ENCODE results near the gene GNB4.

Gene GNB4

DNA sequence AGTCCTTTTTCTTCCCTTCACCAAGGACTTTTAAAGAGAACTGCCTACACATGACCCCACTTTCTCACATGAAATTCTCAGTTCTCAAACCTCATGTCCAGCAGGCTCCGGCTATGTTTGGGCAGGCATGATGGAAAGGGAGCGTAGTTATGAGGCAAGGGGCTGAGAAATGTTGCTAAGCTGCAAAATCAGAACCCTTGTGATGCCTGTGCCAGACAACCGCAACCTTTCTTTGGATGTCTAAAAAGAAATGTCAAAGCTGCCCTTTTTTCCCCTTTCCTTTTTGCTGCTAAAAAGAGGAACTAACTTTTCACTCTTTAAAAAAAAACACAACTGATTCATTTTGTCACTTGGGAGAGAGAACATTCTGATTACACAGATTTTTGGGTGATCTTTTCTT lies 19.2 kb downstream of the GNB4 start:
- no peak for DNase-seq

DNA sequence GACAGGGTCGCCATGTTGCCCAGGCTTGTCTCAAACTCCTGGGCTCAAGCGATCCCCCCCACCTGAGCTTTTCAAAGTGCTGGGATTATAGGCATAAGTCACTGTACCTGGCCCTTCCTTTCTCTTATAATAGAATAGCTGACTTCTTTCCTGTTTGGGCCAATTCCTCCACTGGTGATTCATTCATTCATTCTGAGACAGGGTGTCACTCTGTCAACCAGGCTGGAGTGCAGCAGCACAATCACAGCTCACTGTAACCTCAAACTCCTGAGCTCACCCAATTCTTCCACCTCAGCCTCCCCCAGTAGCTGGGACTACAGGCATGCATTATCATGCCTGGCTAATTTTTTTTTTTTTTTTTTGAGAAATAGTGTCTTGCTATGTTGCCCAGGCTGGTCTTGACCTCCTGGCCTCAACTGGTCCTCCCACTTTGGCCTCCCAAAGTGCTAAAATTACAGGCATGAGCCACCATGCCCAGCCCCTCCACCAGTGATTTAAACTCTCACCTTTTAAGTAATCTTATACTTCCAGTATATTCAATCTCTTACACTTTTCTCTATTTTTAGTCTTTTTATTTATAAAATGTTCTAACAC lies 20.9 kb downstream of the GNB4 start:
- DNase-seq, result no peak

DNA sequence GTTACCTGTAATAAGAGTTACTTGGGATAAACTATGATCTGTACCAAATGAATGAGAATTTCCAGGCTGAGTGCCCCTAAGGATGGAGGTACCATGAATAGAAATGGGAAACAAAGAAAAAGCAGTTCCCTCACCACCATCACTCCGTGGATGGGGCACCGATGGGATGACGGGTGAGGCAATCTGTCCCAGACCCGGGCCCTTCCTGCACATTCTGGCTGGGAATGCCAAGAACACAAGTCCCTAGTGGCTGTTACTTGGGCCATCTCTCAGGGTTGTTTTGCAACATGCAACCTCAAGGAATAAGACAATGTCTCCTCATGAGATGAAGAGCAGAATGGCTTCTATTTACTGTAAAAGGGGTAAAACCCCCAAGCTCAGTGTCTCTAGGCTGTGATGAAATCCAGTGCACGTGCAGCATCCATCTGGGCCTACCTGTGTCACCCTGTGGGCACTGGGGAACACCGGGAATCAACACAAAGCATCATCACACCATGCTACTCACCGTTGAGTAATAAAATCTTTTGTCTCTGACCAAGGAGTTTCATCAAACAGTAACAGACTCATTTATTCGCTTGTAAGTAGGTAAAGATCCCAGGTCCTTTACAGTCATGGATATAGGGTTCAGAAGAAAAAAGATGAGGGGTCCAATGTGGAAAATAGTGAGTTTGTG lies 22.3 kb downstream of the GNB4 start:
- DNase-seq, result no peak

DNA sequence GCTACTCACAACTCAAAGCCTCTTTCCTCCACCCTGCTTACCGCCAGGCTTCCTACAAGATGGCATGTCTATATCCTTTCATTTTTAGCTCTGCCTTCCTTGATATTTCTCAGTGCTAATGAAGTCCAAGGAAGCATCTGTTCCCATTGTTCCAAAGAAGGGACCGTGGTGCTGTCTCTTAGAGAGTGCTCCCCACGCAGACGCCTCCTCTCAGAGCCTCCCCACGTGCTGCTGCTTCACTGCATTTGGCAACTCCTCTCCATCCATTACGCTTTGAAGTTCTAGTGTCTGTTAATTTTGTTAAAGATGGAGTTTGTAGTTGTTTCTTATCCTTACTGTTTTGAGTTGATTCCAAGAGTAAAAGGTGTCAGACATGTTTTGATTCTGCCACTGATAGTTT lies 26.2 kb downstream of the GNB4 start:
- no peak for DNase-seq

DNA sequence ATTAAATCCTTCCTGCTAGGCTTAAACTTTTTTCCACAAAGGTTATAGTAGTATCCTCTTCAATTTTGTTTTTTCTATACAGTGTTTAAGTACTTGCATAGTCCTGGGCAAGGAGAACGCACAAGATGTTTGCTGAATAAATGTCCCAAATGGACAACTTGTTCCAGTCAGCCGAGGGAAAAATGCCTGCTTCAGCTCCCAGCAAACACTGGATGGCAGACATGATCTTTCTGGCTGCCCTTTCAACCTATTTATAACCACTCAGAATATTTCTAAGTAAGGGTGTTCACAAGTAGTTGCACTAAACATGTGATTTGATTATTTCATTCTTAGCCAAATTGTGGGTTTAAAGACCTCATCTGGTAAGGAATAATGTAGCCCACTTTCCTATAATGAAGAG lies 29.8 kb downstream of the GNB4 start:
- DNase-seq, result no peak

DNA sequence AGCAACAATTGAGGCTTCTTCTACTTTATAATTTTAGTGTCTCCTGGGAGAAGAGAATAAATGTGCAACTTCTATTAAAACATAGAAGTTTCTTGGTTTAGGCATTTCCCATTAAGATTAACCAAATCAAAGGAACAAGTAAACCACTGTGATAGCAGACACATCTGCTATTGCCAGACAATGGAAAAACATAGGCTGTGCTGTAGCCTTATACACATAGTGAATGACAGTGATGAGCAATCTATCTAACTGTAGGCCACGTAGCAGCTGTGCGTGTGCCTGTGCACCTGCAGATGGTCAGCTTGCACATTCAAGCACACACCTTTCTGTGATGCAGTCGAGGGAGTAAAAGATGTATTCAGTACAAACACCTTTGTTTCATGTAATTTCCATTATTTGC lies 32.7 kb downstream of the GNB4 start:
- no peak for DNase-seq

DNA sequence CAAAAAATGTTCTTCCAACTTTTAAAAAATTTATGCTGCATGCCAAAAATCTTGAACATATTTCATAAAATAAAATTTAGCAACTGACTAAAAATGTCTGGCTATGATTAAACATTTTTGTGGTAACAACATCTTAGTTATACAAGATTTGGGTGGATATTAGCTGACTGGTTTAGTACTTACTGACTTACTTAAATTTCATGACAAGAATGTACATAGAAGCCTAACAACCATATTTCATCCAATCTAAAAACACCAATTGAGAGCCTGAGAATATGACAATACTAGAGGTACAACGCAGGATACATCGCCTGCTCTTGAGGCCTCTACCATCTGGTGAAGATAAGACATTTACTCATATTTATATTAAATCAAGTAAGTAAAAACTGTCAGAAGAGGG lies 34.6 kb downstream of the GNB4 start:
- DNase-seq, result no peak

DNA sequence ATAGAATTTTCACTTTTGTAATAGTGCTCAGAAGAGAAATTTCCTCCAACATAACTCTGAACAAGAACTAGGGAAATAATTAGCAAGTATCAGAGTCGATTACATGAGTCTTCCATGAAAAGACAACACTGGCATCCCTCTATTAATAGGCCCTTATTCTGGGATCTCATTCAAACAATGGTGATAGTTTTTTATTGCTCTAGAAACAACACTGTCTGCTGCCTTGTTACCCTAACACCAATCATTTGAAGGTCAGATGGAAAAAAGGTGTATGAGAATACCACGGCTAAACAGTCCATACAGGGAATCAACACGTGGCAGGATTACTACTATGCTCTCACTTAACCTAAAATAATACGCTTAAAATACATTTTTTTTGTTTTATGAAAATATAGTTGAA lies 35.9 kb downstream of the GNB4 start:
- no peak for DNase-seq

DNA sequence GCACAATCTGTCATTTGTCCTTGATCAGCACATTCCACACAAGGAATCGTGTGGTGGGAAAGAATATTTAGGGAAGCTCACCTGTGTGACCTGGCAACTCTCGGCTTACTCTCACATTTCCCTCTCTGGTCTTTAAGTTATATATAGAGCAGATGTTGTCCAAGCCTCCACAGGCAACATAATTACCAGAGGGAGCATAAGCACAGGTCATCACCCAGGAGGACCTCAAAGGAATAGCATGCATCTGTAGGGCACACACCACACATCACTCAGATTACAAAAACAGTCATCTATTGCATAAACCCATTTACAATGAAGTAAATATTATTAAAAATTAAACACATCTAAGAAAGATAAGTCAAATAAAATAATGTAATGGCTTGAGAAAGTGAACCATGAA lies 36.5 kb downstream of the GNB4 start:
- DNase-seq, result no peak

DNA sequence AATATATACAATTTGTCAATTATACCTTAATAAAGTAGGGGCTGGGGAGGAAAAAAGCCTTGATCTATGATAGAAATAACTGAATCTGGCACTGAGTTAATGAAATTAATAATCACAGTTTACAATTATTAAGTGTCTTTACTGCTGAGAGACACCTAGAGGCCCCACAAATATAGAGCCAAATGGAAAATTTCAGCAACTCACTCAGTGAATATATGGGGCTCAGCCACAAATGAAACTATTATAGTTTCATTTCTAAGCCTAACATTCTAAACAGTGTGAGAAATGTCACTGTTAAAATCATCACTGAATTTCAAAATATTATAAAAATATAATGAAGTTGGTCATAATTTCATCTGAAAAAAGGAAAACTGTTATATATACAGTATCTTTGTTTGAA lies 40.3 kb downstream of the GNB4 start:
- DNase-seq, result no peak

DNA sequence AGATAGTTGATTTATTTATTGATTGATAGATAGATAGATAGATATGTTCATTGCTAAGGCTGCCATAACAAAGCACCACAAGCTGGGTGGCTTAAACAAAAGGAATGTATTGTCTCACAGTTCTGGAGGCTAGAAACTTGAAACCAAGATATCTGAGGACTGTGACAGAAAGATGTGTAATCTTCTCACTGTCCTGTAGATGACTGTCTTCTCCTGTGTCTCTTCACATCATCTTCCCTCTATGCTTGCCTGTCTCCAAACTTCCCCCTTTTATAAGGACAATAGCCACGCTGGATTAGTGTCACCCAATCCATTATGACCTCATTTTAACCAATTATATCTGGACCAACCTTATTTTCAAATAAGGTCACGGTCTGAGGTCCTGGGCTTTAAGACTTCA lies 40.9 kb downstream of the GNB4 start:
- no peak for DNase-seq

DNA sequence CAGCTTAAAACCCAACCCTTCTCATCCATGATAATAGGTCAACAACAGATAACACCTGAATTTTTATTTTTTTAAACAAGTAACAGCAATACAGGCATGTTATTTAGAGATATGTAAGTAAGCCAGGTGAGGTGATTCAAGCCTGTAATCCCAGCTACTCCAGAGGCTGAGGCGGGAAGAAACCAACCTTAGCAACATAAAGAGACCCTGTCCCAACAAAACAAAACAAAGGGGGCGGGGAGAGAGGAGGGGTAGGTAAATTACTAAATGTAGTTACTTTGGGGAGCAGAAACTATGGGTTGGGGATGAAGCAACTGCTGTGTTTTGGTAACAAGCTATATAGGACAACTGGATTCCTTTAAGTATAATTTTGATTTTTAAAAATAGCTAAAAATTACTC lies 47.0 kb downstream of the GNB4 start:
- no peak for DNase-seq

DNA sequence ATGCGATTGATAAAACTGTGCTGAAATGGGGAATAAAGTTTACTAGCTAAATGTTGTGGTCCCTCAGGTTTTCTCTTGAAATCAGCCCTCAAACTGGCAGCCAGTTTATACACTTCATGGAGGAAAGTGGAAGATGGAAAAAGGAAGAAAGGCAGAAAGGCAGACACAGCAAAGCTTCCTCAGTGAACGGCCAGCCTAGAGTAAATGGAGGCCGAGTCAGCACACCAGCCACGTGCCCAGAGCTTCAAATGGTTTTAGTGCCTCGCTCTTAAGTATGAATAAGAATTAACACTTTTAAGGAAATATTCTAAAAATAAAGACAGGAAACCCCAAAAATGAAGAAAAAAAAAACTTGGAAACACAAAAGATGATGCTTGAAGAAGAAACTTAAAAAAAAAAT lies 48.3 kb downstream of the GNB4 start:
- no peak for DNase-seq

DNA sequence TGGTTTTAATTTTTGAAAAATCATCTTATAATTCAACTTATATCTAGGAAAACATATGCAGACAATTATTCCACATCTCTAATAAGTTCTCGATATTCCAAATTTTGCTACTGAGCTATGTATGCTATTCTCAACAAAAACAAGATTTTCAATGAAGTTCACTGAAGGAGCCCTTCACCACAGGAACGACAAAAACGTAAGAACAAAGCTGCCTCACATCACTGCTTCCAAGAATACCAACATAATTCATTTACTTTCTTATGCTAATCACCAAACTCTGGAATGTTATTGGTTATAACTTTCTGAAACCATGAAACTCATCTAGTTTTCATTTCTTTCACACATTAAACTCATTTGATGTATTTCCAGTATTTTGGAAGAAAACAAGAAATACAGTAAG lies 49.7 kb downstream of the GNB4 start:
- no peak for DNase-seq

DNA sequence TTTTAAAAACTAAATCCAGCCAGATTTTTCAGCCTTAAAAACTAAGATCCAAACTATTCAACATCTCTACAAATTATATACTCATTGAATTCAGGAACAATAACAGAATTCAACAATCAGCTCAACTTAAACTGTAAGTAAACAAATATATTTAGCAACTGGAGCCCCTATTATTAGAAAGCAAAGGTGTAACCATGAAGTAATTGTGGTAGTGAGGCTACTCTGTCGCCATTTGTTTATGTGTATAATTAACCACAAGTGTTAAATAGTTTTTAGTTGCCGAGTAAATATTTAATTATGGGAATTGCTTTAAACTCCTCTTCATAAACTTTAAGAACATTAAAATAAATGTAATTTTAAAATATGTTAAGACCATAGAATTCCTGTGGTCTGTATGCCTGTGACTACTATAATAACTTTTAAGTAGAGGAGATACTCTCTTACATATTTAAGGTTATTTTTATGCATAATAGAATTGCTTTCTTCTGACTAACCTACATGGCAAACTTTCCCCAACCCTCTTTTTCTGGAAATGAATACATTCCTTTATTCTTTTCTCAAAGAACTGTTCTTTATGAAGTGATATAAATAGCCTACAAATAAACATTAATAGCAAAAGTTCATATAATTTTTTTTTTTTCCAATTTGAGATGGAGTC lies 52.6 kb downstream of the GNB4 start:
- DNase-seq, result no peak

DNA sequence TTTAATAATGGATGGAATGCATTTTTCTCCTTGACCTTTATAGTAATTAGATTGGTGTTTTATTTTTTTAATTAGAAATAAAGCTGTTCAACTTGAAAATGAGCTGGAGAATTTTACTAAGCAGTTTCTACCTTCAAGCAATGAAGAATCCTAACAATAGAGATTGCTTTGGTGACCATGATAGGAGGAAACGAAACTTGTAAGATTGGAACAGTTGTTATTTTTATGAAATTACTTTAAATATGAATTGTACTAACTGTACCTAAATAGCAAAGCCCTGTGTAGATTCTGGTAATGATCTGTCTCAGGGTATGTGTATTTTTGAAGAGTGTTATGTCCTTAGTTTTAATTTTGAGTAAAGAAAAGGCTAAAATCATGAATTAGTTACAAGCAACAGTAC lies 59.4 kb downstream of the GNB4 start:
- no peak for DNase-seq

DNA sequence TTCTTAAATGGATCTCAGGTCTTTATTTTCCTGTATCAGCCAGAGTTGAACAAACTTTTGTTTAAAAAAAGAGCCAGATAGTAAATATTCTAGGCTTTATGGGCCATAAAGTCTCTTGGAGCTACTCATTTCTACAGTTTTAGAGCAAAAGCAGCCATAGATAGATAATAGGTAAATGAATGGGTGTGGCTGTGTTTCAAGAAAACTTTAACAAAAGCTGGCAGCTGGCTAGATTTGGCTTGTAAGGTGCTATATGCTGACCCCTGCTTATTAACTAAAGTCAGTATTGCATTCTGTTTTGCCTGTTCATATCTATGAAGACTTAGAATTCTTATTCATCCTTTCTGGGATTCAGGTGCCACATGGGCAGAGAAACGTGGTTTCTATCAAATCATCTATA lies 74.8 kb downstream of the GNB4 start:
- DNase-seq, result no peak

DNA sequence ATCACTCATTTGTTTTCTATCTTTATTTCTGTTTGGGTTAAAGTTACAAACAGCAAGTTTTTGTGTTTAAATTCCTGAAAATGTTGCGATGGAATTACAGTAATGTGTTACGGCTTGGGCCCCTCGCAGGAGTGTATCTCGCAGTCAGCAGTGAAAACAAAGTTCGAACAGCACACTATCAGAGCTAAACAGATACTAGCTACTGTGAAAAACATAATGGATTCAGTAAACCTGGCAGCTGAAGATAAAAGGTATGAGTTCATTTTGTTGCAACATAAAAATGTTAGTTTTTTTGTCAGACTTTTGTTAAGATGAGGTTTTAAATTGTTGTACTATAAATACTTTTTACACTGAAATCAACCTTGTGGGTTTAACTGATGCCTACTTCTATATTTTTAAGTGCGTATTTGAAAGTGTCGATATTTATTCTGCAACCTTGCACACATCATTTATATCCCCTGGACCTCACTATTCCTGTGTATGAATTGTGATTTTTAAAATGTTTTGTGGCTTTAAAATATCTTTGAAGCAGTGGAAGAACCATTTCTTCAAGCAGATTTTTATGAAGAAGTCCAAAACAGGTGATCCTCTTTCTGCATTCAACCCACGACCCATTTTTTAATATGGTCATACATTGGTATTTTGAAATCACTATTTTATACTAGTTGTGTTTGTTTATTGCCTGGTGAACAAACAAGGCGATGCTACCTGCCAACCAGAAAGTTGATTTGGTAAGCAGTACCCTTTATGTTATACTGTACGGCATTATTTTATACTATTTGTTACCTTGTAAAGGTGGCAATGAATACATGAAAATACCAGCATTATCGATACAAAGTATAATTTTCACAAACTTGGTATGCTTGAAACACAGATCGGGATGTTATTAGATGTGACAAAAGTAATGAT lies 75.9 kb downstream of the GNB4 start:
- no peak for DNase-seq

DNA sequence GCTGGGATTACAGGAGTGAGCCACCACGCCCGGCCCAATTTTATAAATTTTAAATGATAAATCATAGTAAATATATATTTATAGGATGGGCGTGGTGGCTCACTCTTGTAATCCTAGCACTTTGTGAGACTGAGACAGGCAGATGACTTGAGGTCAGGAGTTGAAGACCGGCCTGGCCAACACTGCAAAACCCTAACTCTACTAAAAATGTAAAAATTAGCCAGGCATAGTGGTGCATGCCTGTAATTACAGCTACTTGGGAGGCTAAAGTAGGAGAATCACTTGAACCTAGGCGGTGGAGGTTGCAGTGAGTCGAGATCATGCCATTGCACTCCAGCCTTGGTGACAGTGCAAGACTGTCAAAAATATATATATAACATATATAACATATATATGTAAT lies 77.3 kb downstream of the GNB4 start:
- no peak for DNase-seq

DNA sequence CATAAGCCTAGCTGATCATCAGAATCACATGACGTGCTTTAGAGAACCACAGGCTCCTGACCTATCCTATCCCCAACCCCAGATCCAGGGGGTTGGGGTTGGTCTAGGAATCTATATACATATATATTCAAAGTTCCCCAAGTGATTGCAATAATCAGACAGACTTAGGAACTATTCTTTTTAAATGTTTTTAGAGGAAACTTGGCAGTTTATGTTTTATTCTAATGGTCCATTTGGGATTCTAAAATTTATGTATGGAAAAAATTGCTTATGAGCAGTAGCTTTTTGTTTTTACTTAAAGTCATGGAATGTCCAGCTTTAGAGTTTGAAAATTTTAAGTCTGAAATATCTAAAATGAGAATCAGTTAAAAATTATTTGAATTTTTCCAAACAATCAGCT lies 81.6 kb downstream of the GNB4 start:
- no peak for DNase-seq

DNA sequence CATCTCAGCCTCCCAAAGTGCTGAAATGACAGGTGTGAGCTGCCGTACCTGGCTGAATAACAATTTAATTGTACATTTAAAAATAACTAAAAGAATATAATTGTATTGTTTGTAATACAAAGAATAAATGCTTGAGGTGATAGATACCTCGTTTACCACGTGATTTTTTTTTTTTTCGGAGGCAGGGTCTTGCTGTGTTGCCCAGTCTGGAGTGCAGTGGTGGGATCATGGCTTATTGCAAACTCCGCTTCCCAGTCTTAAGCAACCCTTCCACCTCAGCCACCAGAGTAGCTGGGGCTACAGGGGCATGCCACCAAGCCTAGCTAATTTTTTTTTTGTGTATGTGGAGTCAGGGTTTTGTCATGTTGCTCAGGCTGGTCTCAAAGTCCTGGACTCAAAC lies 87.9 kb downstream of the GNB4 start:
- DNase-seq, result no peak

DNA sequence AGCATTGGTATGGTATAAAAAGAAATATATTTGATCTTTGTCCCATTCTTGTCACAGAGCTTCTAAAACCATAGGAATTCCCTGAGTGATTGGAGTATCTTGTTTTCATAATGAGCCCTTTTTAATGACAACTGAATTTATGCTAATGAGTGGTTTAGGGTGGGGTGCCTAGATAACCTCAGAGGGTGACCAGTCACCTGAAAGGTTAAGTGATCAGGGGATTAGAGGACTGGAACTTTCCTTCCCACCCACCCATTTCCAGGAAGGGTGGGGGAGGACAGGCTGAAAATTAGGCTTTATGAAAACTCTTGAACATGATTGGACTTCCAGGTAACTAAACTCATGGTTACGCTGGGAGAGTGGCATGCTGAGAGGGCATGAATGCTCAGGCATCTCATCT lies 95.3 kb downstream of the GNB4 start:
- no peak for DNase-seq

DNA sequence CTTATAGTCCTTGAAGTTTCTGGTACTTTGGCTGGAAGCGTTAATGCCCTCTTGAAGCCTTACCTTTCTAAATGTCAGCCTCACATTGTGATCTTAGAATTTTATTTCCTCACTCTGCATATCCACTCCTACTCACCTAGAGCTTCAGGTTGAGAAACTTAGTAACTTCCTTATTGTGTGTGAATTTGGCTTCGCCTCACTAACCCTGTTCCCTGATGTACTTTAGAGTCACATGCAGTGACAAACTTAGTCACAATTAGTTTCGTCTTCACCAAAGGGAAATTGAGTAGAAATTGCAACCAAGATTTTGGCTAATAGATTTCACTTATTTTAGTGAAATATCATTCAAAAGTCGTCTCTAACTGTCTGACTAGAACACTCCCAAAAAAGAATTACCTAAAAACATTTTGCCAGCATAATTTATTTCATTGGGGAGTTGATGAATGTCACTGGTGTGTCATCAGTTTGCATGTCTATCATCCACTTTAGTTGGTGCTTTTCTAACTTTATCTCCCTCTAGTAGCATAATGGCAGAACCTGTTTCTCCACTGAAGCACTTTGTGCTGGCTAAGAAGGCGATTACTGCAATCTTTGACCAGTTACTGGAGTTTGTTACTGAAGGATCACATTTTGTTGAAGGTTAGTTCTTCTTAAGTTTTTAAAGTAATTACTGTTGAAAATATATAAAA lies 102.8 kb downstream of the GNB4 start:
- no peak for DNase-seq
